Neural crest cell (in vitro differentiated cells): Measurements from ENCODE around the gene CDC37. TPM values are rescaled to one million over a fixed set of nuclear protein-coding genes. Genes with fewer than 3 reads are reported as not detected.

Experiments
- DNase-seq: peaks from one replicate; pipeline ENCODE4 v3.0.0; 2021; ENCODE audit warnings: low read depth, mixed read lengths, low spot score
- H3K27ac Mint-ChIP-seq: one replicate; pipeline ENCODE4 v1.8.0; 2021; ENCODE audit warnings: mild to moderate bottlenecking, mixed read lengths; ENCODE audit not compliant: unreplicated experiment
- H3K27me3 Mint-ChIP-seq: 2 replicates; pipeline ENCODE4 v1.8.0; 2021; ENCODE audit warnings: low read depth, mild to moderate bottlenecking, mixed read lengths
- H3K36me3 Mint-ChIP-seq: 2 replicates; pipeline ENCODE4 v1.8.0; 2021; ENCODE audit warnings: low read depth, mild to moderate bottlenecking, mixed read lengths
- H3K4me1 Mint-ChIP-seq: 2 replicates; pipeline ENCODE4 v1.8.0; 2021; ENCODE audit warnings: mixed read lengths
- H3K4me3 Mint-ChIP-seq: one replicate; pipeline ENCODE4 v1.8.0; 2021; ENCODE audit warnings: mild to moderate bottlenecking, mixed read lengths
- H3K9me3 Mint-ChIP-seq: 2 replicates; pipeline ENCODE4 v1.8.0; 2021; ENCODE audit warnings: mixed read lengths
- microRNA-seq: library from miRNA; unstranded; fragments of <30 nt; microRNA quantifications from one replicate; pipeline ENCODE4, GENCODE V29; 2020
- total RNA-seq: library from RNA; stranded (reverse); gene quantifications from 2 replicates; pipeline ENCODE4 v1.2.1, GENCODE V29; 2021
- TF ChIP-seq, protein P1 (sequence below): fragments of 200-600 bp; sonication (generic); conservative IDR thresholded peaks from 2 replicates; pipeline ENCODE4 v1.5.0; 2021; ENCODE audit warnings: antibody characterized with exemption, mild to moderate bottlenecking

The CDC37 gene
- total RNA-seq, 1 donor from 2014 or later = 164 TPM

- H3K4me3 Mint-ChIP-seq = no peak overlapping the region
Measured at GRCh38 chr19:10343495-10343894, 59.8 kb downstream of the CDC37 start.

More at GRCh38 chr19:10343495-10343894, 59.8 kb downstream of the CDC37 start:
- no peak for DNase-seq
- H3K27ac Mint-ChIP-seq = no peak overlapping the region
- H3K36me3 Mint-ChIP-seq = no peaks in the 10 kb centered on the region
- no peaks in the 10 kb centered on the region for H3K27me3 Mint-ChIP-seq
- no peaks in the 10 kb centered on the region for H3K4me1 Mint-ChIP-seq
- H3K9me3 Mint-ChIP-seq = no peaks in the 10 kb centered on the region
- TF ChIP-seq, protein P1, sequence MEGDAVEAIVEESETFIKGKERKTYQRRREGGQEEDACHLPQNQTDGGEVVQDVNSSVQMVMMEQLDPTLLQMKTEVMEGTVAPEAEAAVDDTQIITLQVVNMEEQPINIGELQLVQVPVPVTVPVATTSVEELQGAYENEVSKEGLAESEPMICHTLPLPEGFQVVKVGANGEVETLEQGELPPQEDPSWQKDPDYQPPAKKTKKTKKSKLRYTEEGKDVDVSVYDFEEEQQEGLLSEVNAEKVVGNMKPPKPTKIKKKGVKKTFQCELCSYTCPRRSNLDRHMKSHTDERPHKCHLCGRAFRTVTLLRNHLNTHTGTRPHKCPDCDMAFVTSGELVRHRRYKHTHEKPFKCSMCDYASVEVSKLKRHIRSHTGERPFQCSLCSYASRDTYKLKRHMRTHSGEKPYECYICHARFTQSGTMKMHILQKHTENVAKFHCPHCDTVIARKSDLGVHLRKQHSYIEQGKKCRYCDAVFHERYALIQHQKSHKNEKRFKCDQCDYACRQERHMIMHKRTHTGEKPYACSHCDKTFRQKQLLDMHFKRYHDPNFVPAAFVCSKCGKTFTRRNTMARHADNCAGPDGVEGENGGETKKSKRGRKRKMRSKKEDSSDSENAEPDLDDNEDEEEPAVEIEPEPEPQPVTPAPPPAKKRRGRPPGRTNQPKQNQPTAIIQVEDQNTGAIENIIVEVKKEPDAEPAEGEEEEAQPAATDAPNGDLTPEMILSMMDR = no peak

Small RNA genes lying within 50 kb of the gene (microRNA-seq; reads per million reads assigned to microRNA genes)
- gene MIR1181 = not detected

Other genes with a start within 250 kb of the CDC37 start
- 288 and 333 TPM in 2 replicates for gene DNMT1, start 208.6 kb downstream of the CDC37 start, total RNA-seq
- 24.8 and 26.3 TPM in 2 replicates for gene S1PR2, start 172.2 kb downstream of the CDC37 start, total RNA-seq
- 75.4 and 75.6 TPM in 2 replicates for gene MRPL4, start 151.3 kb downstream of the CDC37 start, total RNA-seq
- gene ICAM1, start 132.4 kb downstream of the CDC37 start, total RNA-seq = 0.14 and 0.23 TPM in 2 replicates
- gene ICAM4, start 116.6 kb downstream of the CDC37 start, total RNA-seq = not detected in 2 replicates
- gene ICAM5, start 113.6 kb downstream of the CDC37 start, total RNA-seq = not detected in 2 replicates
- 10.4 and 11.3 TPM in 2 replicates for gene ZGLP1, start 93.7 kb downstream of the CDC37 start, total RNA-seq
- 20.0 and 22.5 TPM in 2 replicates for gene FDX2, start 87.5 kb downstream of the CDC37 start, total RNA-seq
- gene RAVER1, start 70.0 kb downstream of the CDC37 start, total RNA-seq = 75.9 and 78.2 TPM in 2 replicates
- 9.7 and 10.0 TPM in 2 replicates for gene ICAM3, start 63.9 kb downstream of the CDC37 start, total RNA-seq
- 100 and 103 TPM in 2 replicates for gene TYK2, start 23.0 kb downstream of the CDC37 start, total RNA-seq
- gene PDE4A, start 17.0 kb upstream of the CDC37 start, total RNA-seq = 1.5 and 2.1 TPM in 2 replicates
- gene KEAP1, start 99.8 kb upstream of the CDC37 start, total RNA-seq = 79.7 and 82.5 TPM in 2 replicates
- 0.79 and 1.1 TPM in 2 replicates for gene S1PR5, start 113.9 kb upstream of the CDC37 start, total RNA-seq
- gene ATG4D, start 140.4 kb upstream of the CDC37 start, total RNA-seq = 53.3 and 56.7 TPM in 2 replicates
- gene KRI1, start 162.5 kb upstream of the CDC37 start, total RNA-seq = 41.2 and 42.5 TPM in 2 replicates
- 8.7 and 9.5 TPM in 2 replicates for gene CDKN2D, start 165.4 kb upstream of the CDC37 start, total RNA-seq
- not detected in 2 replicates for gene AP1M2, start 183.8 kb upstream of the CDC37 start, total RNA-seq
- 94.5 and 99.5 TPM in 2 replicates for gene SLC44A2, start 222.0 kb upstream of the CDC37 start, total RNA-seq